Hepatocyte (in vitro differentiated cells): Measurements from ENCODE around the gene CFD. TPM values are rescaled to one million over a fixed set of nuclear protein-coding genes. Genes with fewer than 3 reads are reported as not detected.

Source experiments
- DNase-seq: peaks from one replicate; pipeline ENCODE4 v3.0.0-alpha.2; 2016; ENCODE audit warnings: low spot score
- H2AFZ ChIP-seq: fragments of 200-600 bp; sonication (generic); 2 replicates; pipeline ENCODE4 v1.6.0; 2016; ENCODE audit warnings: antibody characterized with exemption, mild to moderate bottlenecking
- H3K27ac ChIP-seq: fragments of 200-600 bp; sonication (generic); 2 replicates; pipeline ENCODE4 v1.5.1; 2016; ENCODE audit warnings: mild to moderate bottlenecking
- H3K27me3 ChIP-seq: fragments of 200-600 bp; sonication (generic); 2 replicates; pipeline ENCODE4 v1.6.1; 2016
- H3K36me3 ChIP-seq: fragments of 200-600 bp; sonication (generic); replicated peaks from 2 replicates; pipeline ENCODE4 v1.5.1; 2016; ENCODE audit warnings: low read depth; ENCODE audit not compliant: insufficient read depth
- H3K4me1 ChIP-seq: fragments of 200-600 bp; sonication (generic); 2 replicates; pipeline ENCODE4 v1.5.1; 2016; ENCODE audit warnings: mild to moderate bottlenecking, moderate library complexity; ENCODE audit not compliant: insufficient read depth
- H3K4me2 ChIP-seq: fragments of 200-600 bp; sonication (generic); 2 replicates; pipeline ENCODE4 v1.6.0; 2016
- H3K4me3 ChIP-seq: fragments of 200-600 bp; sonication (generic); 2 replicates; pipeline ENCODE4 v1.5.1; 2016; ENCODE audit warnings: mild to moderate bottlenecking
- H3K79me2 ChIP-seq: fragments of 200-600 bp; sonication (generic); 2 replicates; pipeline ENCODE4 v1.6.0; 2017; ENCODE audit warnings: mild to moderate bottlenecking
- H3K9me2 ChIP-seq: fragments of 200-600 bp; sonication (generic); replicated peaks from 2 replicates; pipeline ENCODE4 v1.6.0; 2017; ENCODE audit warnings: mild to moderate bottlenecking; ENCODE audit not compliant: insufficient read depth
- H3K9me3 ChIP-seq: fragments of 200-600 bp; sonication (generic); 2 replicates; pipeline ENCODE4 v1.5.1; 2016; ENCODE audit warnings: low read depth, mild to moderate bottlenecking
- H4K20me1 ChIP-seq: fragments of 200-600 bp; sonication (generic); 2 replicates; pipeline ENCODE4 v1.6.0; 2016; ENCODE audit warnings: mild to moderate bottlenecking; ENCODE audit not compliant: insufficient read depth, poor library complexity, severe bottlenecking
- EZH2 ChIP-seq: fragments of 200-600 bp; sonication (generic); IDR thresholded peaks from 2 replicates; pipeline ENCODE4 v1.6.1; 2016; ENCODE audit warnings: antibody characterized with exemption, mild to moderate bottlenecking, borderline replicate concordance
- EZH2phosphoT487 ChIP-seq: fragments of 200-600 bp; sonication (generic); IDR thresholded peaks from one replicate; pipeline ENCODE4 v1.6.1; 2018; ENCODE audit warnings: antibody characterized with exemption, mild to moderate bottlenecking, low read depth, moderate library complexity; ENCODE audit not compliant: unreplicated experiment, severe bottlenecking
- WGBS: methylation state at CpG from one replicate; pipeline ENCODE4 v1.1.6; 2016; ENCODE audit warnings: low lambda C conversion rate; ENCODE audit errors: missing lambda C conversion rate; 5-methylcytosine and 5-hydroxymethylcytosine counted together
- microRNA counts: library from miRNA; unstranded; fragments of <30 nt; microRNA quantifications from one replicate; lab custom pipeline; 2017
- microRNA-seq: library from miRNA; unstranded; fragments of <30 nt; microRNA quantifications from one replicate; pipeline ENCODE4, GENCODE V29; 2017
- polyA plus RNA-seq: library from polyadenylated mRNA; unstranded; fragments of >200 nt; fragmentation: Nextera tagmentation; extraction: Ambion mirVana; gene quantifications from 2 replicates; pipeline ENCODE4 v1.2.1, GENCODE V29; 2016
- small RNA-seq: library from RNA; depleted of rRNA; stranded (forward); fragments of <200 nt; gene quantifications from one replicate; pipeline ENCODE3, GENCODE V24; 2014
- total RNA-seq: library from RNA; depleted of rRNA; stranded (reverse); fragments of >200 nt; gene quantifications from 2 replicates; pipeline ENCODE4 v1.2.3, GENCODE V29; 2014
- TF ChIP-seq, protein P1 (sequence below): fragments of 200-600 bp; sonication (generic); IDR thresholded peaks from 2 replicates; pipeline ENCODE4 v1.5.1; 2016; ENCODE audit warnings: antibody characterized with exemption, mild to moderate bottlenecking; ENCODE audit not compliant: poor library complexity

Gene CFD
- total and polyA plus RNA-seq, 2 experiments from 2014 or later: 3.3 to 8.2 TPM

DNA sequence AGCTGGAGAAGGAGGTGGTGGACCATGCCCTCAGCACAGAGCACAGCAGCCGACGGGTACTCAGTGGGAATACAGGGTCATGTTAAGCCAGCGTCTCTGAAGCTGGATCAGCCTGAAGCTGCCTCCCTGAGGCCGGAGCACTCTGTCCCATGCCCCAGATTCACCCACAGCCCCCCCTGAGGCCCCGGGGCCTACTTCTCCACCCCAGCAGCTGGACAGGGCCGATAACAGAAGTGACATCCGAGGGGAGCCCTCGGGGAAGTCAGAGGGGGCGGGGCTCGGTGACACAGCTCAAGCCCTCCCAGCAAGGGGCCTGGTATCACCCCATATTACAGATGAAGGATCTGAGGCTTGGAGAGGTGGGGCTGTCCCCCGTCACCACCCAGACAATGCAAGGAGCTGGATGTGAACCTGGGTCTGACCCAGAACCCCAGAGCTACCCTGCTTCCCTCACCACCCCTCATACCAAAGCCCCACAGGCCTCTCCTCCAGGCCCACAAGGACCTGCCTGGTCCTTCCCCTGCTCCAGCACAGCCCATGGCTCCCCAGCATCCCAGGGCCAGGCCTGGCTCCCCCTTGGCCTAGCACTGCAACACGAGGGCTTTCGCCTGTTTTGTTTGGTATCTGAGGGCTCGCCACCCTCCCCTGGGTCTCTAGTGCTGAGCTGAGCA is 47.9 kb downstream of the CFD start:
- Histone ChIP-seq H3K79me2 (peaks cover 75% of the 10 kb centered on the region), H3K4me3 (no peak overlapping the region), H3K36me3 (no peaks in the 10 kb centered on the region), H3K4me2 (no peak overlapping the region), H3K9me2 (no peaks in the 10 kb centered on the region), H3K27ac (no peak overlapping the region), H2AFZ (no peak overlapping the region), H3K4me1 (peaks cover 3% of the 10 kb centered on the region), H4K20me1 (peaks cover 20% of the 10 kb centered on the region), H3K27me3 (no peaks in the 10 kb centered on the region), H3K9me3 (no peaks in the 10 kb centered on the region)
- 85% methylated on average over 13 of the region's 14 CpGs for WGBS
- TF ChIP-seq EZH2: no peak
- TF ChIP-seq, protein P1, sequence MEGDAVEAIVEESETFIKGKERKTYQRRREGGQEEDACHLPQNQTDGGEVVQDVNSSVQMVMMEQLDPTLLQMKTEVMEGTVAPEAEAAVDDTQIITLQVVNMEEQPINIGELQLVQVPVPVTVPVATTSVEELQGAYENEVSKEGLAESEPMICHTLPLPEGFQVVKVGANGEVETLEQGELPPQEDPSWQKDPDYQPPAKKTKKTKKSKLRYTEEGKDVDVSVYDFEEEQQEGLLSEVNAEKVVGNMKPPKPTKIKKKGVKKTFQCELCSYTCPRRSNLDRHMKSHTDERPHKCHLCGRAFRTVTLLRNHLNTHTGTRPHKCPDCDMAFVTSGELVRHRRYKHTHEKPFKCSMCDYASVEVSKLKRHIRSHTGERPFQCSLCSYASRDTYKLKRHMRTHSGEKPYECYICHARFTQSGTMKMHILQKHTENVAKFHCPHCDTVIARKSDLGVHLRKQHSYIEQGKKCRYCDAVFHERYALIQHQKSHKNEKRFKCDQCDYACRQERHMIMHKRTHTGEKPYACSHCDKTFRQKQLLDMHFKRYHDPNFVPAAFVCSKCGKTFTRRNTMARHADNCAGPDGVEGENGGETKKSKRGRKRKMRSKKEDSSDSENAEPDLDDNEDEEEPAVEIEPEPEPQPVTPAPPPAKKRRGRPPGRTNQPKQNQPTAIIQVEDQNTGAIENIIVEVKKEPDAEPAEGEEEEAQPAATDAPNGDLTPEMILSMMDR: no peak
- TF ChIP-seq EZH2phosphoT487: no peak
- no peak for DNase-seq

DNA sequence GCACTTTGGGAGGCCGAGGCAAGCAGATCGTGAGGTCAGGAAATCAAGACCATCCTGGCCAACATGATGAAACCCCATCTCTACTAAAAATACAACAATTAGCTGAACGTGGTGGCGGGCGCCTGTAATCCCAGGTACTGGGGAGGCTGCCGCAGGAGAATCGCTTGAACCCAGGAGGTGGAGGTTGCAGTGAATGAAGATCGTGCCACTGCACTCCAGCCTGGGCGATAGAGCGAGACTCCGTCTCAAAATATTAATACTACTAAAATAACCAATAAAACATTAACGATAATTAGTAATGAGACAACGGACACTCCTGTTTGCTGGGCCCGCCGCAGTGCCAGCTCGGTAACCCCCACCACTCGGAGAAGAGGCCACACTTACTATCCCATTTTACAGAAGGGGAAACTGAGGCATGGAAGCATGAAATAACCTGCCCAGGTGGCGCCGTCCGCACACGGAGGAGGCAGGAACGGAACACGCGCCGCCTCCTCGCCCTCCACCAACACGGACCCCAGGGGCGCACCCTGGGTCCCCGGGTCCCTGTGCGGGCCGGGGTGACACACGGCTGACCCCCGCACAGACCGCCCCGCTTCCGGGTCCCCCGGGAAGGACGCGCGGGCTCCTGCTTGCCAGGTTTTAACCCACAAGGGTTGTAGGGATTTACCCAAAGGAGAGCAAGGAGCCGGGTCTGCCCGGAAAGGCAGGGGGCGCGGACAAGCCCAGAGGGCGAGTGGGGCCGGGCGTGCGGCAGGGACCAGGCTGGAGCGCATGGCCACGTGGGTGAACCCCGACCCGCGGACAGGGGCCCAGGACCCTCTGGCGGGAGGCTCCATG is 52.0 kb downstream of the CFD start:
- H2AFZ ChIP-seq: no peak overlapping the region
- H4K20me1 ChIP-seq: no peaks in the 10 kb centered on the region
- H3K4me3 ChIP-seq: no peak overlapping the region
- no peak overlapping the region for H3K27ac ChIP-seq
- H3K9me2 ChIP-seq: no peaks in the 10 kb centered on the region
- peaks cover 8% of the 10 kb centered on the region for H3K4me1 ChIP-seq
- H3K36me3 ChIP-seq: no peaks in the 10 kb centered on the region
- no peaks in the 10 kb centered on the region for H3K9me3 ChIP-seq
- no peak for DNase-seq
- TF ChIP-seq EZH2: no peak
- no peaks in the 10 kb centered on the region for H3K27me3 ChIP-seq
- 92% methylated on average over 45 of the region's 54 CpGs for WGBS
- H3K4me2 ChIP-seq: peak overlapping the region; percentile 80
- H3K79me2 ChIP-seq: peaks cover 63% of the 10 kb centered on the region

DNA sequence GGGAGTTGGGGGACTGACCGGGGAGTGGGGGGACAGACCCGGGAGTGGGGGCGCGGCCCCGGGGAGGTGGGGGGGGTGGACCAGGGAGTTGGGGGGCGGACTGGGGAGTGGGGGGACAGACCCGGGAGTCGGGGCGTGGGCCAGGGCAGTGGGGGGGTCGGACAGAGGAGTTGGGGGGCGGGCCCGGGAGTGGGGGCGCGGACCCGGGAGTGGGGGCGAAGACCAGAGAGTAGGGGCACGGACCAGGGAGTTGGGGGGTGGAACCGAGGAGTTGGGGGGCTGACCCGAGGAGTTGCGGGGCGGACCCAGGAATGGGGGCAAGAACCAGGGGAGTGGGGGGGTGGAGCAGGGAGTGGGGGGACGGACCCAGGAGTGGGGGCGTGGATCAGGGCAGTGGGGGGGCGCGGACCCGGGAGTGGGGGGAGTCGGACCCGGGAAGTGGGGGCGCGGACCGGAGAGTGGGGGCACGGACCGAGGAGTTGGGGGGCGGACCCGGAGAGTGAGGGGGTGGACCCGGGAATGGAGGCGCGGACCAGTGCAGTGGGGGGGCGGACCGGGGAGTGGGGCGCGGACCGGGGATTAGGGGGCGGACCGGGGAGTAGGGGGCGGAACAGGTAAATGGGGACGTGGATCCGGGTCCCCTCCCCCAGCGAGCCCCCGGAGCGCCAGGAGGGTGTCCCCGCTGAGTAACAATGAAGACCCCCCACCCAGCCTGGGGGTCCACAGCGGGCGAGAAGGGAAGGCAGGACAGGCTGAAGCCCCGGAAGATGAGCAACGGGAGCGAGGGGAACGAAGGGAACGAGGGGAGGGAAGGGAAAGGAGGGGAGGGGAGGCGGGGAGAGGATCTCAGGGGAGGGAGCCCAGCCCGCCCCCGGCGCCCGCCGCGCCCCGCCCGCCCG is 53.0 kb downstream of the CFD start:
- H3K9me3 ChIP-seq: no peaks in the 10 kb centered on the region
- peak overlapping the region; percentile 89 for H3K27ac ChIP-seq
- no peaks in the 10 kb centered on the region for H4K20me1 ChIP-seq
- peaks cover 8% of the 10 kb centered on the region for H3K27me3 ChIP-seq
- H3K36me3 ChIP-seq: no peaks in the 10 kb centered on the region
- DNase-seq: peak; percentile 53
- H3K4me3 ChIP-seq: peak overlapping the region; percentile 91
- H3K4me1 ChIP-seq: peaks cover 14% of the 10 kb centered on the region
- H3K9me2 ChIP-seq: no peaks in the 10 kb centered on the region
- WGBS: no CpG with 5 or more reads among the region's 69 CpGs
- TF ChIP-seq EZH2phosphoT487: no peak
- no peak for TF ChIP-seq EZH2
- TF ChIP-seq, protein P1: no peak
- H3K79me2 ChIP-seq: peaks cover 54% of the 10 kb centered on the region
- peak overlapping the region; percentile 80 for H3K4me2 ChIP-seq
- H2AFZ ChIP-seq: no peak overlapping the region

MicroRNA genes within 50 kb of the gene (microRNA counts, 767-probe panel; counts per million panel counts)
- microRNA hsa-miR-3187-3p (lab: Ali Mortazavi, UCI): not detected

Small RNA genes lying within 50 kb of the gene (microRNA-seq; reads per million reads assigned to microRNA genes)
- 31.8 reads per million, percentile 46 among the genes with 10 or more reads in this experiment for gene MIR3187

Small RNA genes lying within 50 kb of the gene (small RNA-seq; reads per million reads assigned to genes)
- gene MIR3187: not detected
- gene RNU6-9: 0.12 reads per million

Other genes starting within 250 kb of the CFD start
- gene POLRMT, start 226.1 kb upstream of the CFD start, total RNA-seq: 38.7 and 41.9 TPM in 2 replicates
- 59.5 and 60.7 TPM in 2 replicates for gene POLRMT, start 226.1 kb upstream of the CFD start, polyA plus RNA-seq
- 0.20 TPM in 1 of 2 replicates, not detected in the other for gene FGF22, start 219.8 kb upstream of the CFD start, total RNA-seq
- 0.18 and 0.70 TPM in 2 replicates for gene FGF22, start 219.8 kb upstream of the CFD start, polyA plus RNA-seq
- 42.7 and 43.9 TPM in 2 replicates for gene RNF126, start 196.4 kb upstream of the CFD start, total RNA-seq
- 84.7 and 89.6 TPM in 2 replicates for gene RNF126, start 196.4 kb upstream of the CFD start, polyA plus RNA-seq
- 106 and 131 TPM in 2 replicates for gene FSTL3, start 183.3 kb upstream of the CFD start, total RNA-seq
- 171 and 209 TPM in 2 replicates for gene FSTL3, start 183.3 kb upstream of the CFD start, polyA plus RNA-seq
- gene PRSS57, start 164.2 kb upstream of the CFD start, total RNA-seq: 0.16 and 2.4 TPM in 2 replicates
- gene PRSS57, start 164.2 kb upstream of the CFD start, polyA plus RNA-seq: 1.2 TPM in 1 of 2 replicates, not detected in the other
- gene PALM, start 150.7 kb upstream of the CFD start, total RNA-seq: 27.2 and 34.9 TPM in 2 replicates
- 22.1 and 23.0 TPM in 2 replicates for gene PALM, start 150.7 kb upstream of the CFD start, polyA plus RNA-seq
- gene MISP, start 108.6 kb upstream of the CFD start, total RNA-seq: 35.7 and 43.7 TPM in 2 replicates
- gene MISP, start 108.6 kb upstream of the CFD start, polyA plus RNA-seq: 38.4 and 50.9 TPM in 2 replicates
- gene PTBP1, start 62.2 kb upstream of the CFD start, total RNA-seq: 144 and 178 TPM in 2 replicates
- gene PTBP1, start 62.2 kb upstream of the CFD start, polyA plus RNA-seq: 204 and 219 TPM in 2 replicates
- gene PLPPR3, start 37.7 kb upstream of the CFD start, total RNA-seq: 7.6 and 11.1 TPM in 2 replicates
- 11.4 and 11.7 TPM in 2 replicates for gene PLPPR3, start 37.7 kb upstream of the CFD start, polyA plus RNA-seq
- not detected in 2 replicates for gene AZU1, start 31.8 kb upstream of the CFD start, total RNA-seq
- gene AZU1, start 31.8 kb upstream of the CFD start, polyA plus RNA-seq: 0.94 TPM in 1 of 2 replicates, not detected in the other
- not detected in 2 replicates for gene PRTN3, start 18.7 kb upstream of the CFD start, total RNA-seq
- not detected in 2 replicates for gene PRTN3, start 18.7 kb upstream of the CFD start, polyA plus RNA-seq
- 0.83 and 1.2 TPM in 2 replicates for gene ELANE, start 7.4 kb upstream of the CFD start, total RNA-seq
- gene ELANE, start 7.4 kb upstream of the CFD start, polyA plus RNA-seq: 0.81 and 3.0 TPM in 2 replicates
- 24.4 and 32.1 TPM in 2 replicates for gene MED16, start 33.5 kb downstream of the CFD start, total RNA-seq
- gene MED16, start 33.5 kb downstream of the CFD start, polyA plus RNA-seq: 80.9 and 111 TPM in 2 replicates
- gene RNU6-9, start 33.8 kb downstream of the CFD start, total RNA-seq: not detected in 2 replicates
- not detected in 2 replicates for gene RNU6-9, start 33.8 kb downstream of the CFD start, polyA plus RNA-seq
- 42.2 and 44.1 TPM in 2 replicates for gene R3HDM4, start 53.6 kb downstream of the CFD start, total RNA-seq
- gene R3HDM4, start 53.6 kb downstream of the CFD start, polyA plus RNA-seq: 86.6 and 88.2 TPM in 2 replicates
- gene KISS1R, start 57.7 kb downstream of the CFD start, total RNA-seq: 1.3 and 1.4 TPM in 2 replicates
- 2.1 and 4.2 TPM in 2 replicates for gene KISS1R, start 57.7 kb downstream of the CFD start, polyA plus RNA-seq
- 95.9 and 122 TPM in 2 replicates for gene ARID3A, start 66.4 kb downstream of the CFD start, total RNA-seq
- gene ARID3A, start 66.4 kb downstream of the CFD start, polyA plus RNA-seq: 180 and 203 TPM in 2 replicates
- 57.8 and 60.0 TPM in 2 replicates for gene WDR18, start 124.7 kb downstream of the CFD start, total RNA-seq
- gene WDR18, start 124.7 kb downstream of the CFD start, polyA plus RNA-seq: 160 and 169 TPM in 2 replicates
- 0.30 and 0.64 TPM in 2 replicates for gene GRIN3B, start 140.8 kb downstream of the CFD start, total RNA-seq
- gene GRIN3B, start 140.8 kb downstream of the CFD start, polyA plus RNA-seq: 0.48 and 0.49 TPM in 2 replicates
- 108 and 169 TPM in 2 replicates for gene TMEM259, start 161.5 kb downstream of the CFD start, total RNA-seq
- gene TMEM259, start 161.5 kb downstream of the CFD start, polyA plus RNA-seq: 311 and 383 TPM in 2 replicates
- not detected in 2 replicates for gene RNU6-2, start 161.9 kb downstream of the CFD start, total RNA-seq
- gene RNU6-2, start 161.9 kb downstream of the CFD start, polyA plus RNA-seq: not detected in 2 replicates
- 88.5 and 115 TPM in 2 replicates for gene CNN2, start 166.9 kb downstream of the CFD start, total RNA-seq
- gene CNN2, start 166.9 kb downstream of the CFD start, polyA plus RNA-seq: 229 and 247 TPM in 2 replicates
- gene ABCA7, start 180.4 kb downstream of the CFD start, total RNA-seq: 8.2 and 17.8 TPM in 2 replicates
- gene ABCA7, start 180.4 kb downstream of the CFD start, polyA plus RNA-seq: 26.8 and 38.1 TPM in 2 replicates
- gene ARHGAP45, start 207.5 kb downstream of the CFD start, total RNA-seq: 11.0 and 12.9 TPM in 2 replicates
- 16.0 and 18.3 TPM in 2 replicates for gene ARHGAP45, start 207.5 kb downstream of the CFD start, polyA plus RNA-seq
- 126 and 170 TPM in 2 replicates for gene POLR2E, start 235.7 kb downstream of the CFD start, total RNA-seq
- 326 and 328 TPM in 2 replicates for gene POLR2E, start 235.7 kb downstream of the CFD start, polyA plus RNA-seq
- 524 and 539 TPM in 2 replicates for gene GPX4, start 244.3 kb downstream of the CFD start, total RNA-seq
- 729 and 735 TPM in 2 replicates for gene GPX4, start 244.3 kb downstream of the CFD start, polyA plus RNA-seq